Activated T-helper 17 cell treated with anti-CD3 and anti-CD28 coated beads, Interleukin-2, amount 50 U/mL, for 72 hours (primary cell): ENCODE data around the gene MMD2. TPM values are rescaled to one million over a fixed set of nuclear protein-coding genes. Genes with fewer than 3 reads are reported as not detected.

Source experiments
- ATAC-seq: fragments of 150-1000 bp; cut with Tn5 transposase; replicated peaks from 2 replicates; pipeline ENCODE4 v1.10.0; 2021; ENCODE audit warnings: mild to moderate bottlenecking, moderate library complexity
- H3K27ac Mint-ChIP-seq: one replicate; pipeline ENCODE4 v1.8.0; 2022; ENCODE audit warnings: mixed read lengths
- H3K27me3 Mint-ChIP-seq: one replicate; pipeline ENCODE4 v1.8.0; 2022; ENCODE audit warnings: mixed read lengths
- H3K36me3 Mint-ChIP-seq: one replicate; pipeline ENCODE4 v1.8.0; 2022; ENCODE audit warnings: low read depth, mild to moderate bottlenecking, mixed read lengths
- H3K4me1 Mint-ChIP-seq: one replicate; pipeline ENCODE4 v1.8.0; 2022; ENCODE audit warnings: mixed read lengths
- H3K4me3 Mint-ChIP-seq: one replicate; pipeline ENCODE4 v1.8.0; 2022; ENCODE audit warnings: mild to moderate bottlenecking, mixed read lengths
- H3K9me3 Mint-ChIP-seq: one replicate; pipeline ENCODE4 v1.8.0; 2022; ENCODE audit warnings: mixed read lengths
- total RNA-seq, 2 donors: library from RNA; stranded (reverse); gene quantifications; one replicate each; pipeline ENCODE4 v1.2.3, GENCODE V29; 2022

The MMD2 gene
- total RNA-seq, 2 donors from 2014 or later, result not detected

DNA sequence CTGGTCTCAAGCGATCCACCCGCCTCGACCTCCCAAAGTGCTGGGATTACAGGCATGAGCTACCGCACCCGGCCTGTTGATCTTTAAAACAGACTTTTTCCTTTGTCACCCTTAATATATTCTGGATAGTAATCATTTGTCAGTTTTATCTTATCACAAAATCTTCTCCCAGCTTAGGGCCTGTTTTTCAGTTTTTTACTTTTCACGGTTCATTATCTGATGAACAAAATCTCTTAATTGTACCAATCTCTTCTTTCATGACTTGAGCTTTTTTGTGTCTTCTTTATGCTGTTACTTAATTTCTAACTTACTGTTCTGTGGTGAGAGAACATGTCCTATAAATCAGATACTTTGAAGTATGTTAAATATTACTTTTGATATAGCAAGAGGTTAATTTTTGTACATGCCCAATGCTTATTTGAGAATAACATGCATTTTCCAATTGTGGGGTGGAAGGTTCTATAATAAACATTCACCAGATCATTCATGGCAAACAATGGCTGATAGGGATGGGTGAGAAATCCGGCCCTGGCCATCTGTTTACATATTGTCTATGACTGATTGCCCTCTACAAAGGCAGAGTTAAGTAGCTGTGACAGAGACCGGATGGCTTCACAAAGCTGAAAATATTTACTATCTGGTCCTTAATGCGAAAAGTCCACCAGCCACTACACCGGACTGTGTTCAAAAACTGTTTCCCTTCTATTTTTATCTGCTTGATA, 102.5 kb downstream of the MMD2 start:
- Mint-ChIP-seq H3K27me3 (peaks cover 22% of the 10 kb centered on the region), H3K4me1 (no peaks in the 10 kb centered on the region), H3K4me3 (no peak overlapping the region), H3K9me3 (no peaks in the 10 kb centered on the region), H3K36me3 (no peaks in the 10 kb centered on the region), H3K27ac (no peak overlapping the region)
- ATAC-seq, result no peak

Other genes with a start within 250 kb of the MMD2 start
- gene AP5Z1, start 183.6 kb downstream of the MMD2 start, total RNA-seq, result 10 to 100 TPM; 38.7 to 51.9 TPM
- not detected for gene PAPOLB, start 97.2 kb downstream of the MMD2 start, total RNA-seq
- gene RADIL, start 75.5 kb downstream of the MMD2 start, total RNA-seq, result under 1 TPM; 0.08 to 0.56 TPM
- gene RBAK, start 86.7 kb upstream of the MMD2 start, total RNA-seq, result 10 to 100 TPM; 12.5 to 29.1 TPM
- 10 to 100 TPM; 37.9 to 49.7 TPM for gene WIPI2, start 231.0 kb upstream of the MMD2 start, total RNA-seq